ENCODE measurements around the gene GLRX5.

The GLRX5 gene

DNA sequence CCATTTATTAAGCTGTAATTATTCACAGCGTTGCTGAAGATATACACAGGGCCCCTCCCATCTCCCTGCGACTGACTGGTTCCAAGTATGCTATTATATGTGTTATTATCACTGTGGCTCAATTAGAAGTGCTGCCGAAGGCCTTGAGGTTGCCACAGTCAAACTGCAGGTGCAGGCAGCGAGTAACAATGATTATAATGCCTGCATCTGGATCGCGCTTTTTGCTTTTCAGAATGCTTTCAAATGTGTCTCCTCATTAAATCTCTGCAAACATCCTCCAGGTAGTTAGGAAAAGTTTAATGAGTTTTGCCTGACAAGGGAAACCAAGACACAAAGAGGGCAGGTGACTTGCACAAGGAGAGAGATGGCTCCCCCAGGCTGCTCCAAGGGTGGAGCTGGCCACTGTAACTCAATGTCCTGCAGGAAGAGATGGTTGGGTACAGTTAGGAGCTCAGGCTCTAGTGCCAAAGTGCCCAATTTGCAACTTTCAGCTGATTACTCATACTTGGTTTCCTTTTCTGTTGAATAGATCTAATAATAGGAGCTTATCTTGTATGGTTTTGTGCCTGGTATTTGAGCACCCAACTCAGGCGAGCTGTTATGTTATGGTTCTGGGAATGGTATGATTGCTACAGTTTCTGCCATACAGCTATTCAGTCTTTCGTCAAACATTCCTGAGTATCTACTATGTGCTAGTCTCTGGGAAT is 16.7 kb upstream of the GLRX5 start:
- DNase-seq (ENCODE audit: low read depth), result peak; percentile 66

DNA sequence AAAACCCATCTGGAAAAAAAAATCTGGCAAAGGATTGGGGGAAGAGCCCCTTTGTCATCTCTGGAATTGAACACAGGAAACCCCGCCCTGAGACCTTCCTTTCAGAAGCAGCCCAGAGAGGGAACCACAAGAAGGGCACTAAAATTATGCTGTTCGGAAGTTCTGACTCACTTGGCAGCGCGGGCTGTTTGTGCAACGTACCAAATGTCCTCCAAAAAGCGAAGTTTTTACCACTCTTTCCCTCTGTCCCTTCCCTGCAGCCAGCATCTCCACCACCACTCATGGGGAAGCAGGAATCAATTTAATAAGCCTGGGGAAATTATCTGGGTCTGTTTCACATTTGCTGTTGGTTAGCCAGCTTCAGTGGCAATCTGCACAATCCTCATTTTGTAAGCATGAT is 15.2 kb upstream of the GLRX5 start:
- peak; percentile 84 for DNase-seq (ENCODE audit: low read depth)

DNA sequence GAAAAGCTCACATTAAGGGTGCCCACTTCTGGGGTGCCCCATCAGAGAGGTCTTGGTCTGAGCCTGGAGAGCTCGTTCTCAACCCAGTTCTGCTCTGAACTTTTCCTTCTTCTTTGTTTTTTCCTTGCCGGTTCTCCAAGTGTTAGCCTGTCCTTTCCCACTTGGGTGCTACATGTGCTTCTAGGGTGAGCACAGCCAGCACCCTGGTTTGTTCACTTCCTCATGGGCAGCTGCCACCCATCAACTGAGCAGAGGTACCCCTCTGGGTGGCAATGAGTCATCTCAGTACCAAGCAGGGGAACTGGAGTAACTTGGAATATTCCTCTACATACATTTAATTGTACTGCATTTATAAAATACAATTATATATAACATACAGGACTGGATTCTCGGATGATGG is 14.5 kb upstream of the GLRX5 start:
- no peak for DNase-seq (ENCODE audit: low read depth)

DNA sequence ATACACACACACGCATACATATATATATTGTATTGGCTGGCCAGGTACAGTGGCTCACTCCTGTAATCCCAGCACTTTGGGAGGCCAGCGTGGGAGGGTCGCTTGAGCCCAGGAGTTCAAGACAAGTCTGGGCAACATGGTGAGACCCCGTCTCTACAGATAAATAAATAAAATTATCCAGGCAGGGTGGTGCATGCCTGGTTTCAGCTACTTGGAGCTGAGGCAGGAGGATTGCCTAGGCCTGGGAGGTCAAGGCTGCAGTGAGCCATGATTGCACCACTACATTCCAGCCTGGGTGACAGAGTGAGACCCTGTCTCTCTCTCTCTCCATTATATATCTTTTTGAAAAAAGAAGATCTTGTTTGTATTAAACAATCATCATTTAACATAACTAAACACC is 13.8 kb upstream of the GLRX5 start:
- no peak for DNase-seq (ENCODE audit: low read depth)

DNA sequence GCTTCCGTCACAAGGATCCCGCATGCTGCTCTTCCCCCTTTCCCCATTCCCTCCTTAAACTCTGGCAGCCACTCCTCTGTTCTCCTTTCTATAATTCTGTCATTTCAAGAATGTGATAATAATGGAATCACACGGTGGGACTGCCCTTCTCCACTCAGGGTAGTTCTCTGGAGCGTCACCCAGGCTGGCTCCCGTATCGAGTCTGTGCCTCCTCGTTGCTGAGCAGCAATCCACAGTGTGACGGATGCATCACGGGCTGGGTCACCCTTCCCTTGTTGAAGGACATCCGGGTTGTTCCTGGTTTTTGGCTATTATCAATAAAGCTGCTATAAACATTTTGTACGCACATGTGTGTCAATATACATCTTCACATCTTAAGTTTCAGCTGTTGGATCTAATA is 12.7 kb upstream of the GLRX5 start:
- no peak for DNase-seq (ENCODE audit: low read depth)

DNA sequence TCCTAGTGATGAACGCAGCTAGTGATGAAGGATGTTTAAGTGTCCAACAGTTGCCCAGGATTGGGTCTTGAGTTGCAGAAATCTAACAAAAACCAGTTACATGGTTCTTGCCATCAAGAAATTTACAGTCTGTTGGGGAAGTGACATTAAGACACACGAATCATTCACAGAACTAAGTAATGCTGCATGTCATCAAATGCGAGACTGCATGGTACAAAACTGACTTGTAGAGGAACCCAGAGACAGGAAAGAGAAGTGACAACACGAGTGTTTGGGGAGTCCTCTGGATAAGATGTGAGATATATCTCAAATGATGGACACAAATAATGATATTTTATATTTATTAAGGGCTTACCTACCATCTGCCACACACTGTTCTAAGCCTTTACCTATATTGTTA is 12.3 kb upstream of the GLRX5 start:
- no peak for DNase-seq (ENCODE audit: low read depth)

DNA sequence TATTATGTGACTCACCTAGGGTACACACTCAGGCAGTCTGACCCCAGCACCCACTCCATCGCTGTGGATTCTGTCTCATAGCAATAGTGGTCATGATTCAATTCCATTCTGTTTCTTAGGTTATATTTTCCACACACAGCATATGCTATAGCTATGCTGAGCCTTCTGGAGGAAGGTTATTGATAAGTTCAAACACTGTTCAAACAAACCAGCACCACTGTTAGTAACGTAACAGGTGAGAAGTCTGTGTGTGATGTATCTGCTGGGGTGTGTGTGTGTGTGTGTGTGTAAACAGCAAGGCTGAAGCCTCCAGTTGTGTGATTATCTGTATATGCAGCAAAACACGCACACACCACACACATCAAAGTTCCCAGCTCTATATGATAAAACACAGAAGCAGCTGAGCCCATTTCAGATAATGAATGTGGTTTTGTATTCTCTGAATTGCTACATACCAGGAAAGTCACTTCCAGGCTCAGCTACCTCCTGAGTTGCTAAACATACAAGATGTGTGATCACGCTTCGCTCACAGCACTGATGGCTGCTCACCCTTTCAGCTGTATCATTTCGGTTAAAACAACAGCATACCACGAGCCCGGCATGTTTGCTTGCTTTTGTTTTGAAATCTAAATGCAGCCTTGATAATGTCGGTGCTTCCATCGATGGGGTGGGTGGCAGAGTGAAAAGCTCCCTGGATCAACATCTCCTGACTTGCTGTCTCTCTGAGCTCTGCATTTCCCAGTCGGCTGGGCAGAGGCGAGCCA is 11.6 kb upstream of the GLRX5 start:
- no peak for DNase-seq (ENCODE audit: low read depth)

DNA sequence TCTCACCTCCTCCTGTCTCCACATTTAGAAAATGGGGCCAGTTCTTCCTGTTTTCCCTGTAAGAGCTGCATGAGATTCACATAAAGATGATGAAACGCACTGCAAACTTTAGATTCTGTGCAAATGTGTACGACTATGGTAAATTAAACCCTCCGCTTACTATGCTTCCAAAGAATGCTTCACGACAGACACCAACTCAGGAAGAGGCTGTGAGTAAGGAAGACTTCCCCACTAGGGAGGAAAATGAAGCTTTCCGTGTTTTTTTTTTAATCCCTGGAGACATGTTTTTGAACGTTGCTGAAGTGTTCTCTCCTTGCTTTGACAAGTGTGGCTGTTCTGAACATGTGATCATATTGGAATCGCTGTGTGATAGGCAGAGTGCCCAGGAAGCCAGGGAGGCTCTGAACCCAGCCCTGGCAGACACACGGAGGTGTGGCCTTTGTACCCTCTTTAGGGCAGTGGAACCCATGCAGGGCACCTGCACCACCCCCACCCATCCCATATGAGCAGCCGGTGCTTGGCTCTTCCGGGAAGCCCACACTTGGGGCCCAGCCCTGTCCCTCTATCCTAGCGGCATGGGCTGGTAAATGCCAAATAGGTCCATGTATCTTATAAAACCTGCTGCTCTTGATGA is 10.9 kb upstream of the GLRX5 start:
- DNase-seq (ENCODE audit: low read depth), result peak; percentile 59

DNA sequence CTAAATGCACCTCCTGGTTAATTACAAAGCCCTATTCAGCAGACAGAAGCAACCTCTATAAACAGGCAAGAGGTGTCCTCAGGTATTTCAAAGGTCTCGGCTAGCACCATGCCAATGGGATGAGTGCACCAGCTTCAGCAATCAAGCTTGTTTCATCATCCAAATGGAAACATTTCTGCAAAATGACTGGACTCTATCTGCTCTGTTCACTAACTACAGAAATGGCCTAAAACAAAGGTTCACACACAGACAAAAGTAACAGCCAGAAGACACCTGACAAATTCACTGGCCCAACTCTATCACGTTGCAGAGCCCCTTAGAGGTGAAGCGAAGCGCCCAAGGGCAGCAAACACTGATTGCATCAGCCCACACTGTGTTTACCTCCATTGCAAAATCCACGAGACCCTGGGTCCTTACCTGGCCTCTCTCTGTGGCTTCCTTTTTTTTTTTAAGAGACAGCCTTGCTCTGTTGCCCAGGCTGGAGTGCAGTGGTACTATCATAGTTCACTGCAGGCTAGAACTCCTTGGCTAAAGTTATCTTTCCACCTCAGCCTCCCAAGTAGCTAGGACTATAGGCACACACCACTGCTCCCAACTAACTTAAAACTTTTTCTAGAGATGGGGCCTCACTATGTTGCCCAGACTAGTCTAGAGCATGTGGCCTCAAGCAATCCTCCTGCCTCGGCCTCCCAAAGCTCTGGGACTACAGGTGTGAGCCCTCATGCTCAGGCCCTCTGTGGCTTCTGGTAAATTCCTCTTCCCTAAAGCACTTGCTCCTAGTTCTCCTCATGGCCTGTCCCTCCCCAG is 9.9 kb upstream of the GLRX5 start:
- peak; percentile 67 for DNase-seq (ENCODE audit: low read depth)

DNA sequence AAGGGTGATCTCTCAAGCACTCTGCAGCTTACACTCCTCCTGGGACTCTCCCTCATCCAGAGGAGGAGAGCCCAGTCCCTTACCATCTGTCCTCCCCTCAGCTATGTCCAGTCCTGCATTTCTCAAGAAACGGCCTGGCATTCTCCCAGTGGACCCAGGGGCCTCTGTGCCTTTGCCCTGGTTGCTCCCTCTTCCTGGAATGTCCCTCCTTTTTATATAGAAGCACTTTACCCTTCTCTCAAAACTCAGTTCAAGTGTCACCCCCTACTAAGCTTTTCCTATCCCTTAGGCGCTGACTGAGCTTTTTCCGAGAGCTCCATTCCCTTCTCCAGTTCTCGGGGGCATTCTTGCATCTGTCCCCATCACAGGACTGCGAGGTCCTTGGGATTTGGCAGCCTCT is 8.9 kb upstream of the GLRX5 start:
- DNase-seq (ENCODE audit: low read depth), result no peak

DNA sequence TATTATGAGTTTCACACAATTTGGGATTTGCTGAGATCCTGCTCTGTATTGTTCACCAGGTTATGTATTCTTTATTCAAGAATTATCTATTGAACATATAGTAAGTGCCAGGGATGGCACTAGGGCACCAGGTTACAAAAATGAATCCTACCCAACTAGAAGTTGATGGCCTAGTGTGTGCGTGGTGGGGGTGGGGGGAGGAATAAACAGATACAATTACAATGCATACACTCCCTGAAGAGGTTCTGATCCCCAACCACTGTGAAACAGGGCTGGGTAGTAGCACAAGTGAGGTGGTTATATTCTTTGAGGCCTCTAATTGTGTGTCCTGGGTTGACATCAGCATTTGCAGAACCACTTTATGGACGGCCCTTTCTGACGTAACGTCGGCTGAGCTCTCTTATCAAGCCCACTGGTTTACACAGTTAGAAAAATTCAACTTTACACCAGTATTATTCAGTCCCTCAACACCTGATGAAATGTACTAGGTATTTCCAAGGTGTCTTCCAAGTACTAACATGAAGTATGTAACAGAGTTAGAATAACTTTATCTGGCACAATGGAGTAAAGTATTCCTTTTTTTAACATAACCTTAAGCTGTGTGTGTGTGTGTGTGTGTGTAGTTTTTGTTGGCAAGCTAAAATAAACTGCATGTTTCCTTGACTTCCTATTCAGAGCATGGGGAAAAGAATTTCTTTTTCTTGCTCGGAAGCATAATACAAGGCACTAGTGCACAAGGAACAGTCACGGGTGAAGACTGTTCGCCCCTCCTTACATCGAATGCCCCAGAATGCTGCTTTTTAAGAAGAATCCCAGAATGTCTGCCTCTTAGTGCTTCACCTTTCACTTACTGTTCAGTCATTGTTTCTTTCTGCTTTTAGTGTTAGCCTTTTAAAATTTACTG is 8.1 kb upstream of the GLRX5 start:
- DNase-seq (ENCODE audit: low read depth), result no peak

DNA sequence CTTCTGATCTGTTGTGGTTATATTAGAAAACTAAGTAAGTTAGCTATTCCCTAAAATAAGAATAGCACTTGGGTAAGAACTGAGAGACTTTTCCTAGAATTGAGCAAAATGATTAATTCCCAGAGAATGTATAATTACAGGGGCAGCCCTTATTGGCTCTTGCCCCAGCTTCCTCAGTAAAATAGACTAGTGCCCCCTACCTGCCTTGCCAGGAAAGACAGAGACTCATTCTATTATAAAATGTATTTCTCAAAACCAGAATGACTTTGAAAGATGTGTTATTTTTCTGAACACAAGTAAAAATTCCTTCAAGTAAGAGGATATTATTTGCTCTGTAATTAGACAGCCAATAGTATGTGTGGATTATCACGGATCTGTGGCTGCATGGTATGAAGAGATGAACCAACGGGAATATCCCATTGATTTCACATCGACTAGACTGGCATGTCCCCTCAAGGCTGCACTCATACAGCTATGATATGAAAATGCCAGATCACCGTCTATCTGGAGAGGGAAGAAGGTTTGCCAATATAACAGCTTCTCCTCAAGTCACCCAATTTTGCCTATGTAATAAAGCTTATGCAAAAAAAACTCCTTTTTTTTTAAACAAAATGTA is 7.4 kb upstream of the GLRX5 start:
- DNase-seq (ENCODE audit: low read depth), result peak; percentile 81

DNA sequence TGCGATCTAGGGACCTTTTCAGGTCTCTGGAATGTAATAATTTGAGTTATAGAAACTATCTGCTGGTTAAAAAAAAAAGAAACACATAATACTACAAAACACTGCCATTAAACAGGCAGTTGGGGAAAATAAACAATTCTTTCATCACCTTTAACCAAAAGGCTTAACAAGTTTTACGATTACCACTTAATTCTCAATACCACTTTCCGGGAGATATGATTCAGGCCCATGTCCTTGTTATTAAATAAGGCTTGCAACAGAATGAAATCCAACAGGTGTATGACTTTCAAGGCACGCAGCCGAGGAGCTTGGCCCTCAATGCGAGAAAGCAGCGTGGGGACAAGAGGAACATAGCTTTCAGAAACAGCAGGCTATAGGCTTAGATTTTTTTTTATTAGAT is 5.6 kb upstream of the GLRX5 start:
- no peak for DNase-seq (ENCODE audit: low read depth)

DNA sequence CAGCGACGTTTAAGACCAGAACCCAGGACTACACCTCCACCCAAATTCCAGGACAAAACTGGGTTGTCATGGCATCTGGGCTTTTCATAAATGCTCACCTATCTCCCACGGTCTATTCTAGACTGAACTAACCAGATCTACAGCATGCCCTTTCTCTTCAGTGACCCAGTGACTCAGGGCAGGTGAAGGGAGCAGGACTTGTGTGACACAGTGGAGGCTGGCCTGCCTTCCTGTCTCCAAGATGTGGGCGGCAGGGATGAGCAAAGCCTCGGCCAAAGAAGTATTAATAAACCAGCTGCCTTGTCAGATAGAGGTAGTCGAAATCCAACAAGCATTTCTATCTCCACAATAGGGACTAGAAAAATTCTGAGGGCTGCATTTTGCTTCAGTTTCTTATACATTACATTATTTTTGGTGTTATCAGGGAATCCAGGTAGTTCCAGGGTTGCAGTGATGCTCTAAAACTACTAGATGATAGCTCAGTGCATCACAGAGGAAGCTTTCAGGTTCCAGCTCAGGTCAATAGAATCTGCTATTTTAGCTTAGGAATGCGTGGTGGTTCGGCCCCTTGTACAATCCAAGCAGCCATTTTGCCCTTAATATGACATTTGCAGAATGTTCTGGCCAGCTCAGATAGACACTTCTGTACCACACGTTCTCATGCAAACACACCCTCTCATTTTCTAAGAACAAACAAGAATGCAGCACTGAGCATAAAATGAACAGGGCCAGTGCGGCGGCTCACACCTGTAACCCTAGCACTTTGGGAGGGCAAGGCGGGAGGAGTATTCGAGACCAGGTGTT is 4.2 kb upstream of the GLRX5 start:
- no peak for DNase-seq (ENCODE audit: low read depth)

DNA sequence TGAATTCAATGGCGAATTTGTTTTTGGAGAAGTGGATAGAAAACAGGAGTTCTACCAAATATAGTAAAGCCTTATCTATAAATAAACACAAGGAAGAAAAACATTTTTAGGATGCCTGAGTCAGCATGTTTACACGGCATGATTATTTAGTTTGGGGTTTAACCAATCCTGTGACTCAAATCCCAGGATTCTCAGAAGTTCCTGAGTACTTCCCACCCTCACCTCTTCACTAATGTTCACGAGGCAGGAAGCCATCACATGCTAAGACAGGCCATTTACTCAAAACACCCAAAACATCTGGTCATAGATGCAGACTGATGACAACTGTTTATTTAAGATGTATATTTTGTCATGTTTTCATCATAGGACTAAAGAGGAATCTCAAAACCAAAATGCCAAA is 3.4 kb upstream of the GLRX5 start:
- peak; percentile 80 for DNase-seq (ENCODE audit: low read depth)

DNA sequence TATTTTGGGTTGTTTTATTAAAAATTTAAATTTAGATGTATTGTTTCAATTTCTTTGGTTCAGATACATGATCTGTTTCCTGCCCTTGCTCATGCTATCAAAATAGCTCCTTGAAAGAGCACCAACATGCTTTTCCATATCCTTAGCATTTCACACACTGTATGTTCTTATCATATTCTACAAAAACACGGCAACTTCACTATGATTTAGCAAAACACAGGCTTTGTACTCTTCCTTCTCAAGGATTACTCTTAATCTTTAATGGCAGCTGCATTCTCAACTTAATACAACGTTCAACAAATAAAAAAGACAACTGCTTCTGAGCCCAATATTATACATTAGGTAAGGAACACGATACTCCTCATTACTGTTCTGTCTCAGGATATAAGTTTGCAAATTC is 2.9 kb upstream of the GLRX5 start:
- DNase-seq (ENCODE audit: low read depth), result no peak

DNA sequence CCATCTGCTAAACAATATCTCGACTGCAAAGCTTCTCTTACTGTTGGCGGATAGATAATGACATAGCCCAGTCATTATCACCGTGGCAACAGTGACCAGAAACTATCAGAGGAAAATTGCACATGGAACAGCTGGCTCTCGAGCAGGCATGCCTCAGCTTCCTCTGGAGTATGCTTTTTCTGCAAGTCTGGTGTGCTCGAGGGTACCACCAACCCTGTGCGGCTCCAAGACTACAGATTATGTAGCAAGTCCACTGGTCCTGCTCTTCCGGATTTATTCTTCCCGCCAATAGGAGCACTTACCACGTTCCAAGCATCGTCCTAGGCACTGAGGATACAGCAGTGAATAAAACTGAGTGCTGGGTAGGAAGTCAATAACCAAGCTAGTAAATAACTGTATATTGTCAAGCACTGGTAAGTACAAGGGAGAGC is 1.4 kb upstream of the GLRX5 start:
- peak; percentile 58 for DNase-seq (ENCODE audit: low read depth)

DNA sequence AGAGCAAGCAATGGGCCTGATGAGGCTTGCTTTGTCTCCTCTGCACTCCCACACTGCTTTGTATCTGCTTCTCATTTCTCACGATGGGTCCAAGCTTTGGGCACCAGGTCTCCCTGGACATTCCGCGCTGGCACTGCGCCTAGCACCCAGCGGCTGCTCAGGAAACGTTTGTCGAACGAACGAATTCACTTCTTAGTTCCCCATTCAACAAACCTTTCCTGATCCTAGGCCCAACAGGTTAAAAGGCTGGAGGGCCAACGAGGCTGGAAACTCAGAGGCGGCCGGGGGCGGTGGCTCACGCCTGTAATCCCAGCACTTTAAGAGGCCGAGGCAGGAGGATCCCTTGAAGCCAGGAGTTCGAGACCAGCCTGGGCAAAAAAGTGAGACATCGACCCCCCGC is 1.0 kb upstream of the GLRX5 start:
- DNase-seq (ENCODE audit: low read depth), result no peak

DNA sequence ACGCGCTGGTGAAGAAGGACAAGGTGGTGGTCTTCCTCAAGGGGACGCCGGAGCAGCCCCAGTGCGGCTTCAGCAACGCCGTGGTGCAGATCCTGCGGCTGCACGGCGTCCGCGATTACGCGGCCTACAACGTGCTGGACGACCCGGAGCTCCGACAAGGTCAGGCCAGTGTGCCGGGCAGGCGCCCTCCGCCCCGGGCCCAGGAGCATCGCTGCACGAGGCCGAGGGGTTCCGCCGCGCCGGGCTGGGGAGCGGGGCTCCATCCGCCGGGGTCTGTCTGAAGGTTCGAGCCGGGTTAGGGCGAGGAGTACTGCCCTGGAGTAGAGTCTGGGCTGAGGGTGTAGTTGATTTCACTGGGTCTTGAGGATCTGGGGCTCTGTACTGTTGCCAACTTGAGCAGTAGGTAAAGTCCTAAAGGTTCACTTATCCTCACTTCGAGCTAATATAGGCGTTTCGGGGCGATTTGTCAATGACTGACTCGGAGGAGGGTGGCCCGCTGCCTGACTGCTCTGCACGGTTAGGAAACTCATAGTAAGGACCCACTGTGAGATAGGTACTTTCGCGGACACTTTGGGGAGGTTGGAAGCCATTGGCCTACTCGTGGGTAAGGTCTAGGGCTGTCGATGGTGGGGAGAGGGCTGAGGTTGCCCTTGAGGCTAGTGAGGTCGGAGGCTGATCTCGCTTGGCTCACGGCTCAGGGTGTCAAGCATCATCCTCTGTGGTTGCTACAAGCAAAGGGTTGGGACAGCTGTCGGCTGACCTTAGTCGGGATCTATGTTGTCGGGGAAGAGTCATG is 574 bp downstream of the GLRX5 start:
- DNase-seq (ENCODE audit: low read depth), result no peak
